T-helper 1 cell treated with Interleukin-12 subunit alpha and Interleukin-12 subunit beta and Interleukin-4 antibody, amounts not matched to agents 30 μg/mL and 1 μg/mL, for 36 hours (primary cell): ENCODE results near the gene GSAP.

Experiments
- H3K27ac Mint-ChIP-seq: one replicate; pipeline ENCODE4 v1.8.0; 2021; ENCODE audit warnings: mild to moderate bottlenecking, mixed read lengths
- H3K27me3 Mint-ChIP-seq: one replicate; pipeline ENCODE4 v1.8.0; 2021; ENCODE audit warnings: low read depth, mixed read lengths
- H3K36me3 Mint-ChIP-seq: one replicate; pipeline ENCODE4 v1.8.0; 2021; ENCODE audit warnings: low read depth, mixed read lengths
- H3K4me1 Mint-ChIP-seq: one replicate; pipeline ENCODE4 v1.8.0; 2021; ENCODE audit warnings: low read depth, mixed read lengths
- H3K4me3 Mint-ChIP-seq: one replicate; pipeline ENCODE4 v1.8.0; 2021; ENCODE audit warnings: mild to moderate bottlenecking, moderate library complexity, mixed read lengths
- H3K9me3 Mint-ChIP-seq: one replicate; pipeline ENCODE4 v1.8.0; 2021; ENCODE audit warnings: mixed read lengths

Gene GSAP

DNA sequence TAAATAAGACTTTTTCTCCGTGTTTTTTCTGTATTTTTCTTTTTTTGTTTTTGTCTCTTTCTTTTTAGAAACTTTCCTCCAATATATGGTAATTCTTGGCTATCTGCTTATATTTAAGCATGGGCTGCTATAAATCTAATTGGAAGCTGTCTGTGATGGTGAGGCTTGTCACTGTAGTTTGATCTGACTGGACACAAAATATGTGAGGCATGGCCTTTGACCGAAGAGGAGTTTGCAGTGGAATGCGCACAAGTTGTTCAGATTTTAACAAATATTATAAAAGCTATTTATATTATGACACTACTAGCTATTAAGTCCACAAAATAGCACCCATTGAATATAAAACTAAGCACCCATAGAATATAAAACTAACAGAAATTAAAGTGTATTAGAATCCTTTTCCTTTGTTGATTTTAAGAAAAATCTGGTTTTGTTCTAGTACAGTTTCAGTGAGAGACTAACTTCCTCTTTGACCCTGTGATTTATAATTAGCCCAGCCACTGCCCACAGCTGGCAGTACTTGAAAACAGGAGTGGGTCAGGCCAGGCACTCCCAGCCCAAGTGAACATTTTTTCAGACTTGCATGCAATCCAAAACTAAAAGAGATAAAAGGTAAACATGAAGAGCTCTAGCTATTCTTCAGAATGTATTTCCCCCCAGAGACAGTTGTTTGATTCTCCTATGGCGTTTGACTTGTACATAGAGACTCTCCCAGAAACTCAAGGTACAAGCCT lies 146.6 kb downstream of the GSAP start:
- H3K4me1 Mint-ChIP-seq: peaks cover 10% of the 10 kb centered on the region
- H3K36me3 Mint-ChIP-seq: peaks cover 5% of the 10 kb centered on the region
- H3K27ac Mint-ChIP-seq: no peak overlapping the region
- no peaks in the 10 kb centered on the region for H3K27me3 Mint-ChIP-seq
- no peak overlapping the region for H3K4me3 Mint-ChIP-seq
- no peaks in the 10 kb centered on the region for H3K9me3 Mint-ChIP-seq

GRCh38 chr7:77266291-77266794 lies 149.8 kb downstream of the GSAP start:
- peak overlapping the region; percentile 28 for H3K27ac Mint-ChIP-seq
- no peaks in the 10 kb centered on the region for H3K9me3 Mint-ChIP-seq
- no peak overlapping the region for H3K4me3 Mint-ChIP-seq
- H3K27me3 Mint-ChIP-seq: no peaks in the 10 kb centered on the region
- H3K36me3 Mint-ChIP-seq: peaks cover 5% of the 10 kb centered on the region
- H3K4me1 Mint-ChIP-seq: peaks cover 10% of the 10 kb centered on the region

DNA sequence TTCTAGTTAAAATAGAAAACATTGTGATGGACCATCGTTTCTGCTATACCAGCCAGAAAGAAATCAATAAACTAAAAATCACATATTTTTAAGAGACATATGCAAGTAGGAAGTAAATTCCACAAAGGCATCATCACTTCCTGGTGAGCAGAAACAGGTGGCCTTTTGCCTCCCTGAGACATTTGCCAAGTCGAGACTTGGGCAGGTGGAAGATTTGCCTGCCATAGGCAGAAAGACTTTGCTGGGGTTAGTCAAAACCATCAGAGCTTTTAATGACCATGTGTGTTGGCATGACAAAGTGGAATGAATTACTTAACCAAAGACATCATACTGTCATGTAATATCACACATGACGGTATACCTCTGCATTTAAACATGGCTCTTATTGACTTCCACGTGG lies 150.5 kb downstream of the GSAP start:
- Mint-ChIP-seq H3K27me3 (no peaks in the 10 kb centered on the region), H3K9me3 (no peaks in the 10 kb centered on the region), H3K4me3 (no peak overlapping the region), H3K27ac (no peak overlapping the region), H3K4me1 (peaks cover 10% of the 10 kb centered on the region), H3K36me3 (peaks cover 5% of the 10 kb centered on the region)

GRCh38 chr7:77262316-77262715 lies 153.8 kb downstream of the GSAP start:
- H3K9me3 Mint-ChIP-seq: no peaks in the 10 kb centered on the region
- peaks cover 2% of the 10 kb centered on the region for H3K36me3 Mint-ChIP-seq
- no peak overlapping the region for H3K4me3 Mint-ChIP-seq
- peaks cover 10% of the 10 kb centered on the region for H3K4me1 Mint-ChIP-seq
- H3K27me3 Mint-ChIP-seq: no peaks in the 10 kb centered on the region
- peak overlapping the region; percentile 5 for H3K27ac Mint-ChIP-seq
